Trophoblast cell (in vitro differentiated cells and primary cell): ENCODE data around the gene PAK1.

Experiments used
- DNase-seq, 2 donors: peaks; one replicate each; pipeline ENCODE4 v3.0.0-alpha.2; 2016
- H2AFZ ChIP-seq: 2 replicates; pipeline ENCODE4 v1.6.1; 2013; ENCODE audit warnings: low read length, moderate library complexity, mild to moderate bottlenecking; ENCODE audit not compliant: insufficient read depth, poor library complexity
- H2AK5ac ChIP-seq: 2 replicates; pipeline ENCODE4 v1.6.1; 2013; ENCODE audit warnings: mild to moderate bottlenecking, low read length
- H2BK120ac ChIP-seq: 2 replicates; pipeline ENCODE4 v1.6.1; 2013; ENCODE audit warnings: low read length, mild to moderate bottlenecking, moderate library complexity; ENCODE audit not compliant: insufficient read depth, poor library complexity
- H2BK12ac ChIP-seq: 2 replicates; pipeline ENCODE4 v1.6.1; 2013; ENCODE audit warnings: mild to moderate bottlenecking, low read length, moderate library complexity
- H2BK5ac ChIP-seq: 2 replicates; pipeline ENCODE4 v1.6.1; 2013; ENCODE audit warnings: low read length, low read depth, moderate library complexity, mild to moderate bottlenecking; ENCODE audit not compliant: poor library complexity
- H3K14ac ChIP-seq: 2 replicates; pipeline ENCODE4 v1.6.1; 2013; ENCODE audit warnings: mild to moderate bottlenecking, low read length
- H3K18ac ChIP-seq: 2 replicates; pipeline ENCODE4 v1.6.1; 2013; ENCODE audit warnings: mild to moderate bottlenecking, low read length
- H3K23ac ChIP-seq: 2 replicates; pipeline ENCODE4 v1.6.1; 2013; ENCODE audit warnings: low read length
- H3K27ac ChIP-seq: 2 replicates; pipeline ENCODE4 v1.5.1; 2013; ENCODE audit warnings: low read depth, mild to moderate bottlenecking, inconsistent platforms, low read length, moderate library complexity
- H3K27me3 ChIP-seq: 2 replicates; pipeline ENCODE4 v1.6.1; 2013; ENCODE audit warnings: inconsistent platforms, mild to moderate bottlenecking, low read length, moderate library complexity; ENCODE audit not compliant: insufficient read depth
- H3K36me3 ChIP-seq, 2 experiments: 1 replicate in 1 of 2; 2 replicates in 1 of 2; pipeline ENCODE4 v1.6.1; 2013; ENCODE audit warnings: low read length in 2 of 2, mild to moderate bottlenecking in 2 of 2, moderate library complexity in 1 of 2; ENCODE audit not compliant: insufficient read depth in 2 of 2, control insufficient read depth in 1 of 2
- H3K4ac ChIP-seq: 2 replicates; pipeline ENCODE4 v1.6.1; 2013; ENCODE audit warnings: low read depth, mild to moderate bottlenecking, low read length, moderate library complexity
- H3K4me1 ChIP-seq, 2 experiments: 1 replicate in 1 of 2; 2 replicates in 1 of 2; pipeline ENCODE4 v1.6.1; 2013; ENCODE audit warnings: low read length in 2 of 2, mild to moderate bottlenecking in 2 of 2, moderate library complexity in 1 of 2; ENCODE audit not compliant: insufficient read depth in 2 of 2, control insufficient read depth in 1 of 2
- H3K4me2 ChIP-seq: 2 replicates; pipeline ENCODE4 v1.6.1; 2013; ENCODE audit warnings: inconsistent platforms, mild to moderate bottlenecking, low read length, moderate library complexity
- H3K4me3 ChIP-seq: 2 replicates; pipeline ENCODE4 v1.5.1; 2013; ENCODE audit warnings: mild to moderate bottlenecking, low read depth, low read length, inconsistent platforms
- H3K79me1 ChIP-seq: one replicate; pipeline ENCODE4 v1.6.1; 2013; ENCODE audit warnings: low read length
- H3K79me2 ChIP-seq: 2 replicates; pipeline ENCODE4 v1.6.1; 2013; ENCODE audit warnings: low read length, mild to moderate bottlenecking; ENCODE audit not compliant: control insufficient read depth, insufficient read depth, poor library complexity
- H3K9ac ChIP-seq: 2 replicates; pipeline ENCODE4 v1.6.1; 2013; ENCODE audit warnings: mild to moderate bottlenecking, low read length
- H3K9me3 ChIP-seq: 2 replicates; pipeline ENCODE4 v1.6.1; 2013; ENCODE audit warnings: low read depth, mild to moderate bottlenecking, control low read depth, inconsistent platforms, low read length; ENCODE audit not compliant: insufficient read depth
- H4K12ac ChIP-seq: 2 replicates; pipeline ENCODE4 v1.6.1; 2013; ENCODE audit warnings: low read depth, mild to moderate bottlenecking, low read length, moderate library complexity
- H4K8ac ChIP-seq: 2 replicates; pipeline ENCODE4 v1.6.1; 2013; ENCODE audit warnings: low read depth, mild to moderate bottlenecking, low read length, moderate library complexity
- H4K91ac ChIP-seq: one replicate; pipeline ENCODE4 v1.6.1; 2013; ENCODE audit warnings: low read depth, mild to moderate bottlenecking, low read length, moderate library complexity
- WGBS: extraction: QIAGEN DNeasy Blood & Tissue Kit; methylation state at CpG from one replicate; pipeline ENCODE4 v1.1.7; 2013; ENCODE audit warnings: missing lambda C conversion rate; ENCODE audit not compliant: insufficient read length, insufficient coverage; ENCODE audit errors: extremely low coverage; 5-methylcytosine and 5-hydroxymethylcytosine counted together

The PAK1 gene

DNA sequence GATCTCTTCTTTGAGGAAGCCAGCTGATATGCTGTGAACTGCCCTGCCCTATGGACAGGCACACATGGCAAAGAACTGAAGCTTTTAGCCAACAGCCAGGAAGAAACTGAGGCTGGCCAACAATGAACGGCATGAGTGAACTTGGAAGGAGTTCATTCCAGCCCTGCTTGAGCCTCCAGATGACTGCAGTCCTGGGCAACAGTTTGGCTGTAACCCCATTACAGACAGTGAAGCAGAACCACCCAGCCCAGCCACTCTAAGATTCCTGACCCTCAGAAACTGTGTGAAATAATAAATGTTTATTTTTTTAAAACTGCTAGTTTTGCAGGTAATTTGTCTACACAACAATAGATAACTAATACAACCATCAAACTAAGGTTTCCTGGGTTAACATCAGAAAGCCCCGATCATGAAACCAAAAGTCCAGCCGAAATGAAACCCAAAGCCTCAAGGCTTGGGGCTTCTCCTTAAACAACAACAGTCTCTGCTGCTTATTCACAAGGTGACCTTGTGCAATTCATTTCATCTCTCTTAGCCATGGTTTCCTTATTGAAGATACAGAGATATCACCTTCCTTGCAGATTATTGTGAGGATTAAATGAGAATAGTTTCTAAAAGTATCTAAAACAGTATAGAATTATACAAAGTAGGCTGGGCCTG is 31.4 kb downstream of the PAK1 start:
- Histone ChIP-seq H3K23ac (no peak overlapping the region), H4K12ac (no peak overlapping the region), H2AK5ac (no peak overlapping the region), H3K14ac (no peak overlapping the region), H4K8ac (no peak overlapping the region), H3K27me3 (no peaks in the 10 kb centered on the region), H2BK120ac (no peak overlapping the region), H3K4me3 (no peak overlapping the region), H3K4me1 (no peaks in the 10 kb centered on the region), H4K91ac (no peak overlapping the region), H3K4ac (no peak overlapping the region), H3K4me2 (no peak overlapping the region), H3K27ac (no peak overlapping the region), H3K79me1 (no peaks in the 10 kb centered on the region), H3K9ac (no peak overlapping the region), H3K36me3 (no peaks in the 10 kb centered on the region), H3K9me3 (no peaks in the 10 kb centered on the region), H2BK5ac (no peak overlapping the region), H2BK12ac (no peak overlapping the region), H3K79me2 (no peaks in the 10 kb centered on the region), H3K18ac (no peak overlapping the region), H2AFZ (no peak overlapping the region)
- DNase-seq = no peak
- WGBS = no CpG with 5 or more reads among the region's 3 CpGs

DNA sequence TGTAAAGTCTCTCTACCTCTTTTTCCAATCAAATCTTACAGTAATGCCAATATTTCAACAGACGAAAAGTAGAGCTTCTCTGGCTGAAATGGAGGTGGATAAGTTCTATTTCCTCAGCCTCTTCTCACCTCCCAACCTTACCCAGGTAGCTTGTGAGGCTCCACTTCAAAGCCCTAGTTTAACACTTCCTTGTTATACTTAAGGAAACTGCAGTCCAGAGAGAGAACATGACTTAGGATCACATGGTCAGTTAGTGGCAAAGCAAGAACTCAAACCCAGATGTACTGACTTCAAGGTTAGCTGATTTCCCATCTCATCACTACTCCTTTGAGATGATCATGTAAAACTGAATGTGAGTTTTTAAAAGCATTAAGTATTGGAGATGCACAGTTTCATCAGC is 32.5 kb downstream of the PAK1 start:
- Histone ChIP-seq H3K23ac (no peak overlapping the region), H3K79me1 (no peaks in the 10 kb centered on the region), H3K4me3 (no peak overlapping the region), H3K9ac (no peak overlapping the region), H3K4ac (no peak overlapping the region), H3K36me3 (no peaks in the 10 kb centered on the region), H3K4me1 (no peaks in the 10 kb centered on the region), H4K8ac (no peak overlapping the region), H3K79me2 (no peaks in the 10 kb centered on the region), H2BK12ac (no peak overlapping the region), H3K27me3 (no peaks in the 10 kb centered on the region), H2AK5ac (no peak overlapping the region), H4K12ac (no peak overlapping the region), H2BK5ac (no peak overlapping the region), H3K4me2 (no peak overlapping the region), H3K9me3 (no peaks in the 10 kb centered on the region), H2BK120ac (no peak overlapping the region), H4K91ac (no peak overlapping the region), H2AFZ (no peak overlapping the region), H3K27ac (no peak overlapping the region), H3K14ac (no peak overlapping the region), H3K18ac (no peak overlapping the region)
- no CpG with 5 or more reads among the region's 1 CpG for WGBS
- DNase-seq = no peak

DNA sequence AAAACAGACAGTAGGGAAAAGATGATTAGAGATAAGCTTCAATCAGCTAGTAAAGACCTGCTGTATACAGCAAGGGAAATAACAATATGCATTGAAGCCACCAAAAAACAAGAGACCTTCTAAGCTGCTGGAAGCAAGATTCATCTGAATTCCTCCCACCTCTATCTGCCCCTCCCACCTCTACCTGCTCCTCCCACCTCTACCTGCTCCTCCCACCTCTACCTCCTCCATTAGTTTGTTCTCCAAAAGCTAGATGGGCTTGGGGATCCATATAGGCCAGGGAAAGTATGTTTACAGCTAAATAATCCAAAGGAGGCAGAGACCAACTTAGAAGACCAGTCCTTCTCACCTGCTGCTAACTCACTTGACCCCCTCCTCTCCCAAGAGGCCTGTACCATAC is 33.2 kb downstream of the PAK1 start:
- Histone ChIP-seq H3K79me2 (no peaks in the 10 kb centered on the region), H3K27ac (no peak overlapping the region), H3K27me3 (no peaks in the 10 kb centered on the region), H2BK5ac (no peak overlapping the region), H3K9me3 (no peaks in the 10 kb centered on the region), H4K91ac (no peak overlapping the region), H4K8ac (no peak overlapping the region), H3K4me2 (no peak overlapping the region), H3K9ac (no peak overlapping the region), H3K18ac (no peak overlapping the region), H2BK12ac (no peak overlapping the region), H4K12ac (no peak overlapping the region), H2BK120ac (no peak overlapping the region), H3K4ac (no peak overlapping the region), H3K4me3 (no peak overlapping the region), H2AFZ (no peak overlapping the region), H3K14ac (no peak overlapping the region), H3K36me3 (no peaks in the 10 kb centered on the region), H3K4me1 (no peaks in the 10 kb centered on the region), H3K23ac (no peak overlapping the region), H2AK5ac (no peak overlapping the region), H3K79me1 (no peaks in the 10 kb centered on the region)
- DNase-seq = no peak

DNA sequence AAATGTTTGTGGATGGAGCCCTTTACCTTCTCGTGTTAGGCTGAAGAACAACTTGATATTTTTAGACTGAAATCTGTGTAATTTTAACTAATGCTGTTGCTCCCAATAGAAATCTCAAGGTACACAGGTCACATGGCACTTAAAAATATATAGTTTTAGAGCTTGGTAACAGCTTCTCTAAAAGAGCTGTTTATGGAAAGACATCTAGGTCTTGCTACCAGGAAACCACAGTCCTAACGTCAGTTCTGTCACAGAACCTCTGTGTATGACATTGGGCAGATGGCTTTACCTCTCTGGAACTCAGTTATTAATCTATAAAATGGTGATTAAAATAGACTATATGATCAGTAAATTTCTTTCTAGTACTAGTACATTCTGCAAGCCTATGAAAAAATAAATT is 35.4 kb downstream of the PAK1 start:
- Histone ChIP-seq H3K4me3 (no peak overlapping the region), H4K12ac (no peak overlapping the region), H3K36me3 (no peaks in the 10 kb centered on the region), H3K79me2 (no peaks in the 10 kb centered on the region), H3K27ac (no peak overlapping the region), H4K8ac (no peak overlapping the region), H4K91ac (no peak overlapping the region), H2AFZ (no peak overlapping the region), H3K9ac (no peak overlapping the region), H3K14ac (no peak overlapping the region), H3K79me1 (no peaks in the 10 kb centered on the region), H3K9me3 (no peaks in the 10 kb centered on the region), H3K23ac (no peak overlapping the region), H3K27me3 (no peaks in the 10 kb centered on the region), H2BK5ac (no peak overlapping the region), H2BK12ac (no peak overlapping the region), H2BK120ac (no peak overlapping the region), H3K4me1 (no peaks in the 10 kb centered on the region), H2AK5ac (no peak overlapping the region), H3K18ac (no peak overlapping the region), H3K4me2 (no peak overlapping the region), H3K4ac (no peak overlapping the region)
- no CpG with 5 or more reads among the region's 2 CpGs for WGBS
- no peak for DNase-seq
